T-helper 2 cell treated with Interferon-gamma antibody and Interleukin-4, amounts not matched to agents 5 μg/mL and 100 μg/mL, for 36 hours (primary cell): ENCODE measurements around the gene SPARCL1.
"Not testable (repeated sequence)": the region's sequence is repeated elsewhere in the genome, so short reads cannot be mapped to it uniquely, and the experiment has no call there.

Experiments
- DNase-seq: peaks from one replicate; pipeline ENCODE4 v3.0.0; 2021; ENCODE audit warnings: low spot score
- H3K27ac Mint-ChIP-seq: one replicate; pipeline ENCODE4 v1.8.0; 2021; ENCODE audit warnings: mild to moderate bottlenecking, mixed read lengths
- H3K27me3 Mint-ChIP-seq: one replicate; pipeline ENCODE4 v1.8.0; 2021; ENCODE audit warnings: low read depth, mixed read lengths
- H3K36me3 Mint-ChIP-seq: one replicate; pipeline ENCODE4 v1.8.0; 2021; ENCODE audit warnings: low read depth, mixed read lengths
- H3K4me1 Mint-ChIP-seq: one replicate; pipeline ENCODE4 v1.8.0; 2021; ENCODE audit warnings: low read depth, mixed read lengths
- H3K4me3 Mint-ChIP-seq: one replicate; pipeline ENCODE4 v1.8.0; 2022; ENCODE audit warnings: mild to moderate bottlenecking, moderate library complexity, mixed read lengths
- H3K9me3 Mint-ChIP-seq: one replicate; pipeline ENCODE4 v1.8.0; 2021; ENCODE audit warnings: mixed read lengths

Gene SPARCL1

DNA sequence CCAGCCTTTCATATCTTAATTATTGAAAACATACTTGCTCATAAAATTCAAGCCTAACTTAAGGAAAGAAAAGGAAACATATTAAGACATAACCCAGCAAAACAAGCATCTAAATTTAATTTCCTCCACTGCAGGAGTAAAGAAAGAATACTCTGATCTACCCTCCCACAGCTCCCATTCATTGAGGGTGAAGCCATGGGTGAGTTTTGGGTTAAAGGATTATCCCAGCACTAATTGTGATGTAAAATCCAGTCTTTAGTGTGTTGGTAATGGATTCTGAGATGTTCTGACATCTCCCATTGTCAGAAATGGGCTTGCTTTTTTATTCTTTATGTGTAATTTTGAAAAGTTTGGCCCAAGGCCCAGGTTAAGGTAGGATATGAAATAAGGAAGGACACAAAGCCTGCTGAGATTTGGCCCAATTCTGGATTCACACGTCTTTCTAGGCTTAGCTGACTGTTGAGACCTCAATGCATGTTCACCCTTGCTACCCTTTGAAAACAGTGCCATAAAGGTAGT lies 50.4 kb downstream of the SPARCL1 start:
- Mint-ChIP-seq H3K9me3 (no peaks in the 10 kb centered on the region), H3K36me3 (no peaks in the 10 kb centered on the region), H3K27ac (no peak overlapping the region), H3K4me1 (no peaks in the 10 kb centered on the region), H3K4me3 (no peak overlapping the region), H3K27me3 (no peaks in the 10 kb centered on the region)
- no peak for DNase-seq

DNA sequence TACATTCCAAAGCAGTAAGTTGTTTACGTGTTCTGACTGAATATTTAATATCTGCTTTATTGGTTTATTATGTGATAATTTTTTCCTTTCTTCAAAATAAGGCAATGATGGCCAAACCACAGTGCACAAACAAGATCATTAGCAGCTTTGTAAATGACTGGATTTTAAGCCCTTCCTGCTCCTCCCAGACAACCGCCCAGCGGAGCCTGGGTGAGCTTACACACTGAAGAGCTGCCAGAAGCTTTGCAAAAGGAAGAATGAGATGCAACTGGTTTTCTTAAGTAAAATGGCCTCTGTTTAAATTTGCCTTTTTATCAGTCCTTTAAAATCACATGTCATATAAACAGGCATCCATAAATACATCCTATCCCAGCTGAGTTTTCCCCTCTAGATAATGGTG lies 52.2 kb downstream of the SPARCL1 start:
- Mint-ChIP-seq H3K27me3 (no peaks in the 10 kb centered on the region), H3K27ac (no peak overlapping the region), H3K4me3 (no peak overlapping the region), H3K36me3 (no peaks in the 10 kb centered on the region), H3K9me3 (no peaks in the 10 kb centered on the region), H3K4me1 (no peaks in the 10 kb centered on the region)
- no peak for DNase-seq

DNA sequence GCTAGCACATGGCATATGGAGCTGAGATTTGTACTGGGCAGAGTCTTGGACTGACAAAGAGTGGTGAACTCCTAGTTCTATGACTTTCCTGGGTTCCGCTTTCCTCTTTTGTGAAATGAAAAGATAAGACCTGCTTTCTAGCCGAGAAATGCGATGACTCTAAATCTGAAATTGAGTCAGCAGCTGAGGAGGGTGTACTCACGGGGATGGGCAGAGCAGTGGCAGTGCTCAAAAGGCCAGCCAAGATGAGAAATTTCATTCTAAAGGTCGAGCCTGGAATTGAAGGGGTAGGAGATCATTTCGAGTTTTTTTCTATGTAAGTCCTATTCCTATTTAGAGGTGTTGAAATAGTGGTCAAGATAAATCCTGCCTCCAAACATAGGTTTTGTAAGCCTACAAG lies 59.8 kb downstream of the SPARCL1 start:
- peak; percentile 4 for DNase-seq
- H3K4me1 Mint-ChIP-seq: peaks cover 2% of the 10 kb centered on the region
- H3K27ac Mint-ChIP-seq: no peak overlapping the region
- H3K9me3 Mint-ChIP-seq: no peaks in the 10 kb centered on the region
- H3K36me3 Mint-ChIP-seq: no peaks in the 10 kb centered on the region
- H3K27me3 Mint-ChIP-seq: no peaks in the 10 kb centered on the region
- H3K4me3 Mint-ChIP-seq: no peak overlapping the region

DNA sequence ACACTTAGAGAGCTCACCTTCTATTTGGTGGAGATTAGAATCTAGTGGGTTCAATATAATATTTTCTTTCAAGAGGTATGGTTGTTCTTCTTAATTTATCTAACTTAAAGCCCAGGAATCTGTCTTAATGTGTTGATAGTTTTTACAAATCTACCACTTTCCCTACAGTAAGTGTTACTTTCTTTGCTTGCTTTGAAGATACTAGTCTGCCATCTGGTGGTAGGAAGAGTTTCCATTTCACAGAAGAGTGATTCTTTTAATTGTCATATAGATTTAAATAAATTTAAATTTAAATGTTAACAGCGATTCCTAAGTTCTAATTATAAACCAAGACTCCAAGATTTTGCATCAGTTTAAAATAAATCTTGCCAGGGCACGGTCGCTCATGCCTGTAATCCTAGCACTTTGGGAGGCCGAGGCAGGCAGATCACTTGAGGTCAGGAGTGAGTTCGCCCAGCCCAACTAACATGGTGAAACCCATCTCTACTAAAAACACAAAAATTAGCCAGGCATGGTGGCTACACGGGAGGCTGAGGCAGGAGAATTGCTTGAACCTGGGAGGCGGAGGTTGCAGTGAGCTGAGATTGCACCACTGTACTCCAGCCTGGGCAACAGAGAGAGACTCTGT lies 63.3 kb downstream of the SPARCL1 start:
- no peak overlapping the region for H3K27ac Mint-ChIP-seq
- H3K9me3 Mint-ChIP-seq: no peaks in the 10 kb centered on the region
- H3K36me3 Mint-ChIP-seq: no peaks in the 10 kb centered on the region
- peaks cover 2% of the 10 kb centered on the region for H3K4me1 Mint-ChIP-seq
- no peak for DNase-seq
- H3K4me3 Mint-ChIP-seq: no peak overlapping the region
- H3K27me3 Mint-ChIP-seq: no peaks in the 10 kb centered on the region

DNA sequence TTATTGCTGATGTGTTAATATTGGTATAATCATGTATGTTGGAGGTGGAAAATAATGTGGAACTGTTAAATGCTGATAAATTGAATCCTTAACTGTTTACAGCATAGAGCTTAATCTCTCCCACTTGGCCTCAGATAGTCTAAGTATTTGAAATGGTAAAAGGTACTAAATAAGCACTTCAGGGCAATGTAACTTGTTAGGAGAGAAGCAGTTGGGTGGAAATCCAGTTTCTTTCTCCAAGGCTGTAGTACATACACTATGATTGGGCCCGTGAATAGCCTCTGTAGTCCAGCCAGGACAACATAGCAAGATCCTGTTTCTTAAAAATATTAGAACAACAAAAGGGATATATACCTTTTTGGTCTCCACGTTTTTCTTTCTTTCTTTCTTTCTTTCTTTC lies 67.1 kb downstream of the SPARCL1 start:
- peaks cover 11% of the 10 kb centered on the region for H3K36me3 Mint-ChIP-seq
- H3K9me3 Mint-ChIP-seq: peaks cover 4% of the 10 kb centered on the region
- H3K4me3 Mint-ChIP-seq: no peak overlapping the region
- DNase-seq: no peak
- no peak overlapping the region for H3K27ac Mint-ChIP-seq
- no peaks in the 10 kb centered on the region for H3K27me3 Mint-ChIP-seq
- H3K4me1 Mint-ChIP-seq: no peaks in the 10 kb centered on the region

DNA sequence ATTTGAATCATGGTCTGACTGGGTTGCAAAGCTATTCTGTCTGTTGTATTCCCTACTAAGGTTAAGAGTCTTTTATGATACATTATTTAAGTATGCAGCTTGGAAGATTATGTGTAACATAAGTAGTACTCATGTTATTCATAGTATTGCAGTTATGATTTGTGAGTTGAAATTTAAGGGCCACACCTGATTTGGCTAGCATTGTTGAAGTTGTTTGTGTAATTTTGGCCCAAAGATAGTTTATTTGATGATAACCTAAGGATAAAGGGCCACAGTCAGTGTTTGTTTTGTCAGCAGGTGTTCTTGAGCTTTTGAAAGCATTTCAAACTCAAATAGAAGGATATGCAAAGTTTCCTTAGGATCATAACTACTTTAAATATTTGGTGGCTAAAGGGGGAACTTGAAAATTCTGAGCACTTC lies 67.9 kb downstream of the SPARCL1 start:
- Mint-ChIP-seq H3K27ac (no peak overlapping the region), H3K9me3 (peaks cover 4% of the 10 kb centered on the region), H3K4me1 (no peaks in the 10 kb centered on the region), H3K36me3 (peaks cover 11% of the 10 kb centered on the region), H3K27me3 (no peaks in the 10 kb centered on the region), H3K4me3 (no peak overlapping the region)
- DNase-seq: no peak

DNA sequence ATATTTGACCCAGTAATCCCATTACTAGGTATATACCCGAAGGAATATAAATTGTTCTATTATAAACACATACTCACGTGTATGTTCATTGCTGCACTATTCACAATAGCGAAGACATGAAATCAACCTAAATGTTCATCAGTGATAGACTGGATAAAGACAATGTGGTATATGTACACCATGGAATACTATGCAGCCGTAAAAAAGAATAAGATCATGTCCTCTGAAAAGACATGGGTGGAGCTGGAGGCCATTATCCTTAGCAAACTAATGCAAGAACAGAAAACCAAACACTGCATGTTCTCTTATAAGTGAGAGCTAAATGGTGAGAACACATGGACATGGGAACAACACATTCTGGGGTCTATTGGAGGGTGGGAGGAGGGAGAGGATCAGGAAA lies 70.3 kb downstream of the SPARCL1 start:
- DNase-seq: no peak
- Mint-ChIP-seq H3K27me3 (no peaks in the 10 kb centered on the region), H3K4me3 (no peak overlapping the region), H3K36me3 (peaks cover 14% of the 10 kb centered on the region), H3K9me3 (peaks cover 4% of the 10 kb centered on the region), H3K4me1 (no peaks in the 10 kb centered on the region), H3K27ac (no peak overlapping the region)

DNA sequence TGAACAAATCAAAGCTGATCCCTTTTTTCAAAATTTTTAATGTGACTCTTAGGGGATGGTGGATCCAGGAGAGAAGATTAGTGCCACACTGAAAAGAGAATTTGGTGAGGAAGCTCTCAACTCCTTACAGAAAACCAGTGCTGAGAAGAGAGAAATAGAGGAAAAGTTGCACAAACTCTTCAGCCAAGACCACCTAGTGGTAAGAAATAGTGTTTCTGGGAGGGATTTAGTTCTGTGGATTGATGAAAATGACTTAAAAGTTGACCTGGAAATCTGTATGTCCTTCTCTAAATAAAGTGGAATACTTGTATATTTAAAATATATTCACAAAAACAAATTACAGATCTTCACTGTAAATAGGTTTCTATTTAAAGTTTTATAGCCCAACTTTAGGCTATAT lies 77.6 kb downstream of the SPARCL1 start:
- H3K4me3 Mint-ChIP-seq: no peak overlapping the region
- H3K27ac Mint-ChIP-seq: no peak overlapping the region
- DNase-seq: no peak
- no peaks in the 10 kb centered on the region for H3K4me1 Mint-ChIP-seq
- no peaks in the 10 kb centered on the region for H3K27me3 Mint-ChIP-seq
- H3K36me3 Mint-ChIP-seq: peaks cover 5% of the 10 kb centered on the region
- H3K9me3 Mint-ChIP-seq: no peaks in the 10 kb centered on the region

DNA sequence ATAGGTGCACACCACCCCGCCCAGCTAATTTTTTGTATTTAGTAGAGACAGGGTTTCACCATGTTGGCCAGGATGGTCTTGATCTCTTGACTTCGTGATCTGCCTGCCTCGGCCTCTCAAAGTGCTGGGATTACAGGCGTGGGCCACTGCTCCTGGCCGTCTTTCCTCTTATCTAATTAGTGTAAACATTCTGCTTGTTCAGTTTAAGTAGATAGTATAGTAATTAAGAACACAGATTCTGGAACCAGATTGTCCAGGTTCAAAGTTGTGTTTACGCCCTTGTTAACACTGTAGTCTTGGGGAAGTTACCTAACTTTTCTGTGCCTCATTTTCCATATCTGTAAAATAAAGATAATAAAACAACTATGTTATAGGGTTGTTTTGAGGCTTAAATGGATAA lies 82.8 kb downstream of the SPARCL1 start:
- H3K27ac Mint-ChIP-seq, H3K27me3 Mint-ChIP-seq, H3K4me3 Mint-ChIP-seq, DNase-seq, H3K9me3 Mint-ChIP-seq, H3K4me1 Mint-ChIP-seq: not testable (repeated sequence)
- peaks cover 11% of the 10 kb centered on the region for H3K36me3 Mint-ChIP-seq

DNA sequence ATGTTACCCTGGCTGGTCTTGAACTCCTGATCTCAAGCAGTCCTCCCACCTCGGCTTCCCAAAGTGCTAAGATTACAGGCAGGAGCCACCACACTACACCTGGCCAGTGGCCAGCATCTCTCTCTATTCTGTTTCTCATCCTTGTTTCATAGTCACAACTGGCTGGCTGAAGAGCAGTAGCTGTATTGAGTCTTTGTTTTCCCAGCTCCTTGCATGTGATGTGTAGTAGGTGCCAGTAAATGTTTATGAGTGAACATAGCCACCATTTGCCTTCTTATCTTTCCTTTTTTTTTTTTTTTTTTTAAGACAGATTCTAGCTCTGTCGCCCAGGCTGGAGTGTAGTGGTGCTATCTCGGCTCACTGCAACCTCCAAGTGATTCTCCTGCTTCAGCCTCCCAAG lies 83.2 kb downstream of the SPARCL1 start:
- Mint-ChIP-seq H3K4me3 (no peak overlapping the region), H3K27ac (no peak overlapping the region), H3K4me1 (no peaks in the 10 kb centered on the region), H3K9me3 (no peaks in the 10 kb centered on the region), H3K27me3 (no peaks in the 10 kb centered on the region), H3K36me3 (peaks cover 10% of the 10 kb centered on the region)
- no peak for DNase-seq

DNA sequence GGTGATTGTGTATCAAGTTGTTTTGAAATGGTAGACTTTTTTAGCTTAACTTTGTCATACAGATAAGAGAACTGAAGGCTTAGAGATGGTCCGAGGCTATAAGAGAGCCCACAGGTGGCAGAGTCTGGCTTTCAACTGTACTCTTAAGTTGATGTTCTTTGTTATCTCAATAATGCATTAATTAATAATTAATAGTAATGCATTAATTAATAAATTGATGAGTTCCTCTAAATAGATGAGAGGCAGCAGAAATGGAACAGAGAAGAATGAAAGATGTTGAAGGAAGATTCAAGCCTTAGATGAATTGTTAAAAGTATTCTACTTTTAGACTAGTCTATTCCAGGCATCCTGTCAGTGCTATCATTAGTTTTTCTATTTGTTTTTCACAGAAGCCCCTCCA lies 84.4 kb downstream of the SPARCL1 start:
- Mint-ChIP-seq H3K36me3 (peaks cover 9% of the 10 kb centered on the region), H3K27me3 (no peaks in the 10 kb centered on the region), H3K27ac (no peak overlapping the region), H3K4me1 (no peaks in the 10 kb centered on the region), H3K9me3 (no peaks in the 10 kb centered on the region), H3K4me3 (no peak overlapping the region)
- DNase-seq: no peak

DNA sequence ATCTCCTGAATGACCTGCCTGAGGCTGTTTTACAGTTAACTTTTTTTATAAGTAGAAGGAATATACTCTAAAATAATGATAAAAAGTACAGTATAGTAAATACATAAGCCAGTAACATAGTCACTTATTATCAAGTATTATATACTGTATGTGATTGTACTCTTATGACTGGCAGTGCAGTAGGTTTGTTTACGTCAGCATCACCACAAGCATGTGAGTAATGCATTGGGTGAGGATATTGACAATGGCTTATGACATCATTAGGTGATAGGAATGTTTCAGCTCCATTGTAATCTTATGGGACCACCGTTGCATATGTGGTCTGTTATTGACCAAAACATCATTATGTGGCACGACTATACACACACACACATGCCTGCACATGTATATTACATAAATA lies 86.3 kb downstream of the SPARCL1 start:
- Mint-ChIP-seq H3K9me3 (no peaks in the 10 kb centered on the region), H3K36me3 (peaks cover 18% of the 10 kb centered on the region), H3K27ac (no peak overlapping the region), H3K27me3 (no peaks in the 10 kb centered on the region), H3K4me3 (no peak overlapping the region), H3K4me1 (no peaks in the 10 kb centered on the region)
- DNase-seq: no peak

DNA sequence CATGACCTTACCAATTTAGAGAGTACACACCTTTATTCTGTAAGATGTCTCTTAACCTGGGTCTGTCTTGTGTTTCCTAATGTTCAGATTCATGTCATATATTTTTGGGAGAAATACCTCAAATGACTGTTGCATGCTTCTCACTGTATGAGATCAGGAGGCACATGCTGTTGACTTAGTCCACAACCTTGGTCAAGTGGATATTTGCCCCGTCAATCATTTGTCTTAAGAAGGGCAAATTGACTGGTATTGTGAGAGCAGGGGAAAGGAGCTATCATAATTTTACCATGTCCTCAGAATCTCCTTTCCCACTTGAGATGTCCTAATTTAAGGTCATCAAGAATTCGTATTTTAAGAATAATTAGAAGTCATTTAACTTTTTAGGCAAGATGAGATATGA lies 95.8 kb downstream of the SPARCL1 start:
- Mint-ChIP-seq H3K9me3 (no peaks in the 10 kb centered on the region), H3K4me1 (peaks cover 4% of the 10 kb centered on the region), H3K4me3 (no peak overlapping the region), H3K27ac (no peak overlapping the region), H3K27me3 (no peaks in the 10 kb centered on the region), H3K36me3 (peaks cover 19% of the 10 kb centered on the region)
- no peak for DNase-seq

DNA sequence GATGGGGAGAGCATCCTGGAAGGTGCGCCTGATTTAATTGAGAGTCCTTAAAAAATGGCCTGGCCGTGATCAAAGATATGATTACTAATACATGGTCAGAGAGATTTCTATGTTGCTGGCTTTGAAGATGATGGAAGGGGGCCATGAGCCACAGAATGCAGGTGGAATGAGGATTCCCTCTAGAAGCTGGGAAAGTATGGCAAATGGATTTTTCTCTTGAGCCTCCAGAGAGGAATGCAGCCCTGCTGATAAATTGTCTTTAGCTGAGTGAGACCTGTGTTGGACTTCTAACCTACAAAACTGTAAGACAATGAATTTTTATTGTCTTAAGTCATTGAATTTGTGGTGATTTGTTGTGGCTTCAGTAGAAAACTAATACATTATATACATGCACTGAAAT lies 99.1 kb downstream of the SPARCL1 start:
- Mint-ChIP-seq H3K4me3 (no peak overlapping the region), H3K4me1 (peaks cover 6% of the 10 kb centered on the region), H3K27ac (no peak overlapping the region), H3K27me3 (no peaks in the 10 kb centered on the region), H3K36me3 (peaks cover 4% of the 10 kb centered on the region), H3K9me3 (no peaks in the 10 kb centered on the region)
- DNase-seq: no peak

DNA sequence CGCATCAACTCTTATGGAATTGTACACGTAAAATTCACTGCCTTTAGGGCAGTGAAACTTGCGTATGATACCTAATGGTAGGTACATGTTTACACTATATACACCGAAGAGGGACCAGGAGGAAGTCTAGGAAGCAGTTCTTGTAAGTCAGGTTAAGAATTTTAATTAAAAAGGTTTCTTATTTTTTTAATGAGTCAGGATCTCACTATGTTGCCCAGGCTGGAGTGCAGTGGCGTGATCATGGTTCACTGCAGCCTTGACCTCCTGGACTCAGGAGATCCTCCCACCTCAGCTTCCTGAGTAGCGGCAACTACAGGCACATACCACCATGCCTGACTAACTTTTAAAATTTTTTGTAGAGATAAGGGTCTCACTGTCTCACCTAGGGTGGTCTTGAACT lies 100.2 kb downstream of the SPARCL1 start:
- DNase-seq: no peak
- no peak overlapping the region for H3K27ac Mint-ChIP-seq

More for the DNA sequence above, 100.2 kb downstream of the SPARCL1 start:
- Mint-ChIP-seq H3K9me3 (no peaks in the 10 kb centered on the region), H3K4me3 (no peak overlapping the region), H3K36me3 (peaks cover 4% of the 10 kb centered on the region), H3K27me3 (no peaks in the 10 kb centered on the region), H3K4me1 (peaks cover 11% of the 10 kb centered on the region)
